HL-60/S4 (cell line): ENCODE data around the gene SYT1.
"Not testable (repeated sequence)": the region's sequence is repeated elsewhere in the genome, so short reads cannot be mapped to it uniquely, and the experiment has no call there.

ENCODE experiments used
- in situ Hi-C: fragments of 300-500 bp; cut with MboI; formaldehyde crosslinking; loops from 2 replicates; pipeline ENCODE4 v1.14.3; 2022; ENCODE audit warnings: low sequenced_read_pairs

Gene SYT1

DNA sequence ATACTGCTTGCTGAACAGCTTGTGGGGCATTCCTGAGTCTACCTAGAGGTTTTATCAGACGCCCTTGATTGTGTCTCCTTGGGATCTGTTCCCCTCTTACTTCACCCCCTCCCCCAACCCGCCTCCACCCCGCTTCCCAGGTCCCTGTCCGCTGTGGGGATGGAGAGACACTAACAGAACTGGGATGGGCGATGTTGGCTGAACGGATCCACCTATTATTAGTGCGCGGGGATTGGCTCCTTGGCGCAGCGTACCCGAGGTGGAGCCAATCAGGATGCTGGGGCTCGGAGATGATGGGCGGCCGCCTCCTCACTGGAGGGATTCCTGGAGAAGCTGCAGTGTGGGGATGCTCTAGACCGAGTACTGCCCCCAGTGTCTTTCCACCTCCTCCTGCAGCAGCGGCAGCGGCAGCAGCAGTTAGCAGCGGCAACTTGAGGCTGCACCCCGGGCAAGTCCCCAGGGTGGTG, at the start of gene SYT1:
SYT1 (plus strand) TSS at position 372 of the 467 bp plus-strand sequence.
- in situ Hi-C loops = no loop called here

GRCh38 chr12:78818487-78818886, 46.1 kb upstream of the SYT1 start:
- in situ Hi-C loops = no loop called here

GRCh38 chr12:78820946-78821345, 43.6 kb upstream of the SYT1 start:
- in situ Hi-C loops = no loop called here

DNA sequence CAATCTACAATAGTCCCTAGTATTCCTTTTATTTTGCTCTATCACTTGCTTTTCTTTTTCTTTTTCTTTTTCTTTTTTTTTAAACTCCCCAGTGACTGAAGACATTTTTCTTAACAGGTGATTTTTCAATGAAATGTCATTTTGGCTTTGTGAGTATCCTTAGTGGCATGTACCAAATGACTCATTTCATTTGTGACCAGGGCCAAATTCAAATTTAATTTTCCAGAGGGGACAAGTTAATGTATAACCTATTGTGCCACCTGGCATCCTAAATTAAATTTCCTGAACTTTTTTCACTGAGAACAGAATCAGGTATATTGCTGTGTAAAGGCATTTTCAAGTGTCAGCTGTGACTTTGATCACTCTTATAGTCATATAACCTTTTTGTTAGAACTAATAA, 39.7 kb upstream of the SYT1 start:
- in situ Hi-C loops = no loop called here

GRCh38 chr12:78829690-78830089, 34.9 kb upstream of the SYT1 start:
- in situ Hi-C loops = no loop called here

DNA sequence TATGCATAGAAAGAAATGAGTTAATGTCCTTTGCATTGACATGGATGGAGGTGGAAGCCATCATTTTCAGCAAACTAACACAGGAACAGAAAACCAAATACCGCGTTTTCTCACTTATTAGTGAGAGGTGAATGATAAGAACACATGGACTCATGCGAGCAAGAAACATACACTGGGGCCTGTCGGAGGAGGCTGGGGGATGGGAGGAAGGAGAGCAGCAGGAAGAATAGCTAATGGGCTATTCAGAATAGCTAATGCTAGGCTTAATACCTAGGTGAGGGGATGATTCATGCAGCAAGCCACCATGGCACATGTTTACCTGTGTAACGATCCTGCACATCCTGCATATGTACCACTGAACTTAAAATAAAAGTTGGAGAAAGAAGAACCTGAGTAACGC, 29.1 kb upstream of the SYT1 start:
- in situ Hi-C loops = no loop called here

DNA sequence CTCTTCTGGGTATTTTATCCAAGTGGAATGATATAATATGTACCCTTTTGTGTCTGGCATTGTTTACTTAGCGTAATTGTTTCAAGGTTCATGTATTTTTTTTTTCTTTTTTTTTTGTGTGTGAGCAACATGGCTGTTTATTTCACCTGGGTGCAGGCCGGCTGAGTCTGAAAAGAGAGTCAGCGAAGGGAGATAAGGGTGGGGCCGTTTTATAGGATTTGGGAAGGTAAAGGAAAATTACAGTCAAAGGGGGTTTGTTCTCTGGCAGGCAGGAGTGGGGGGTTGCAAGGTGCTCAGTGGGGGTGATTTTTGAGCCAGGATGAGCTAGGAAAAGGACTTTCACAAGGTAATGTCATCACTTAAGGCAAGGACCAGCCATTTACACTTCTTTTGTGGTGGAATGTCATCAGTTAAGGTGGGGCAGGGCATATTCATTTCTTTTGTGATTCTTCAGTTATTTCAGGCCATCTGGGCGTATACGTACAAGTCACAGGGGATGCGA, 24.0 kb upstream of the SYT1 start:
- in situ Hi-C loops = not testable (repeated sequence)

DNA sequence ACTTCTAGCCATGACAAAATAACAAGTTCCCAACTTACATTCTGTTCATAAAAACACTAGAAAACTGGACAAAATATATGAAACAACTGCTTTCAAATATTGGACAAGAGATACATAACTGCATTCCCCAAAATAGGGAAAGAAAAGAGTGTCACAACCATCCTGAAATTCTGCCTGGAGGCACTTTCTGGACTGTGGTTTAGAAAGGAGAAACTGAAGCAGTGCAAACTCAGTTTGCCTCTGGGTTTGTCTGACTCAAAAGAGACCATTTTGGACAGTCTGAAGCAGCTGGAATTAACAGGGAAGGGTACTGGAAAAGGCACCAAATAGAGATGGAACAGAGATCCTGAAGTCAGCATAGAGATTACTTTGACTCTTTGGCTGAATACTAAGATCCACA, 11.3 kb upstream of the SYT1 start:
- in situ Hi-C loops = no loop called here

- in situ Hi-C loops = no loop called here
Observed at GRCh38 chr12:78863482-78864402, 832 bp upstream of the SYT1 start.

GRCh38 chr12:78864870-78865463, 393 bp downstream of the SYT1 start:
- in situ Hi-C loops = no loop called here

- in situ Hi-C loops = no loop called here
Observed at GRCh38 chr12:78865516-78865915, 942 bp downstream of the SYT1 start.

DNA sequence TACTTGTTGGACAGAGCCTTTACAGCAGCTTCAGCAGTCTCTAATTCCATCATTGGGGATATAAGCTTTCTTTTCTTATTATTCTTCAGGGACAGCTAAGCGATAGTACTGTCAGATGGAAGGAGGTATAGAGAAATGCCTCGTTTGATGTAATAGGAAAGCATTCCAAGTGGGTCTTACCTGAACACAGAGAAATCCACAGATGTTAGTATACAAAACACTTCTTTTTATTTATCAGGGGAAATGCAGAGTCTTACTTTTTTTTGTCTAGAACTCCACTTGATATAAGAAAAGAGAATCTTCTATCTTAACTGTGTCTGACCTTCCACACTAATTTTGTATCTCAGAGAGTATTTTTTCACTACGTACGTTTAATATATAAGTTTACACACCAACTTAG, 1.9 kb downstream of the SYT1 start:
- in situ Hi-C loops = no loop called here

DNA sequence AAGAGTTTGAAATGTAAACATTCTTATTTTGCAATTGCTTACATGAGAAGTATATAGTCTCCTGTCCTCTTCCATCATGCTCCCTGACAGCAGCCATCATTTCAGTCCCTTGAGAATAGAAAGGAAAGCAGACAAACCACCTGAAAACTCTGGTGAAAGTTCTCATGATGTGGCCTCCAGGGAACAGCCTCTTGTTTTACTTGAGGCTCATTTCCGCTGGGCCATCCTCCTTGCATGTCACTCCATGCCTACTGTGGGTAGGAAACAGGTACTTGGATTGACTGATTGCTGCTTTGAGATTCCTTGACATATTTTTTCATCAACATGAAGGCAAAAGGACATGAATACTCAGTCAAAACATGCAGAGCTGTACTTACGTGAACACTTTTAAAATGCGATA, 6.0 kb downstream of the SYT1 start:
- in situ Hi-C loops = no loop called here

DNA sequence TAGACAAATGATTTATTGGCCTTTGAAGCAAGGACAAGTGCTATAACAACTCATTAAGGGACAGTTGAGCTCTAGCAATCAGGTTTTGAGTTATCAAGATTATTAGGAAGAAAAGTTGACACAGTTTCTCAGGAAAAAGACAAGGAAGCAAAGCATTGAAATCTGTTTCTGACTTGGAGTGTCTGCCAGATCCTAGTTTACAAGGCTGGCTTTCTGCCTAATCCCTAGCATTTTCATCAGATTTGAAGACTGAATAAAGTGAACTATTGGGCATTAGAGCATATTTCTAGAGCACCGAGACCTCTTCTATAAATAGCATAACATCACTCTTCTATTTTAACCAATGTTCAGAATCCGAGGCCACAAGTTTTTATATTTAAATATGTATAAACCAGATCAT, 7.0 kb downstream of the SYT1 start:
- in situ Hi-C loops = no loop called here

- in situ Hi-C loops = no loop called here
Observed at GRCh38 chr12:78878459-78878858, 13.9 kb downstream of the SYT1 start.

- in situ Hi-C loops = no loop called here
Observed at GRCh38 chr12:78878866-78879265, 14.3 kb downstream of the SYT1 start.

- in situ Hi-C loops = no loop called here
Observed at GRCh38 chr12:78880078-78880477, 15.5 kb downstream of the SYT1 start.

DNA sequence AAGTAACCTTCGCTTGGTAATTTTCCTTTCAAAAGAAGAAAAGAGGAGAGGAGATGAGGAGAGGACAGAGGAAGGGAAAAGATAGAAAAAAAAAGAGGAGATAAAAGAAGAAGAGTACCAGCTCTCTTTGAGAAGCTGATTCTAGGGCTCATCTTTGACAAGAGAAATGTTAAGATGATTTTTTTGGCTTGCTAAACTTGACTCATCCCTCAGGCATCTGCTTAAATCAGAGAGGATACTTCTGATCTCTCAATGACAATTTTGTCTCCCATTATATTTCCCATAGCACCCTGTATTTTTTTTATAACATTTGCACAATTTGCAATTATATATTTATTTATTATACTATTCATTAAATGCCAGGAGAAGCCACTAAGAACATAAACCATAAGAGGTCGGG, 17.1 kb downstream of the SYT1 start:
- in situ Hi-C loops = no loop called here

- in situ Hi-C loops = no loop called here
Observed at GRCh38 chr12:78885466-78885865, 20.9 kb downstream of the SYT1 start.

GRCh38 chr12:78886719-78887407, 22.3 kb downstream of the SYT1 start:
- in situ Hi-C loops = no loop called here

GRCh38 chr12:78887444-78887843, 22.9 kb downstream of the SYT1 start:
- in situ Hi-C loops = no loop called here

- in situ Hi-C loops = no loop called here
Observed at GRCh38 chr12:78888568-78888967, 24.0 kb downstream of the SYT1 start.
